Measurements from ENCODE around the gene IL25. TPM values are rescaled to one million over a fixed set of nuclear protein-coding genes. Genes with fewer than 3 reads are reported as not detected.

The IL25 gene
- total RNA-seq, 3 donors from 2014 or later (not counting 1 experiment from before 2014, with no cell fraction given): not detected

- Mint-ChIP-seq H3K27me3 (ENCODE audit: low read depth in 2 of 2) (peaks cover 32 to 36% of the 10 kb centered on the region in 2 donors), H3K4me1 (peaks cover 0 to 7% of the 10 kb centered on the region in 2 donors), H3K9me3 (no peaks in the 10 kb centered on the region), H3K36me3 (no peaks in the 10 kb centered on the region), H3K27ac (no peak overlapping the region), H3K4me3 (no peak overlapping the region)
- DNase-seq (no peak), ATAC-seq (no peak)
- TF ChIP-seq, protein P1, sequence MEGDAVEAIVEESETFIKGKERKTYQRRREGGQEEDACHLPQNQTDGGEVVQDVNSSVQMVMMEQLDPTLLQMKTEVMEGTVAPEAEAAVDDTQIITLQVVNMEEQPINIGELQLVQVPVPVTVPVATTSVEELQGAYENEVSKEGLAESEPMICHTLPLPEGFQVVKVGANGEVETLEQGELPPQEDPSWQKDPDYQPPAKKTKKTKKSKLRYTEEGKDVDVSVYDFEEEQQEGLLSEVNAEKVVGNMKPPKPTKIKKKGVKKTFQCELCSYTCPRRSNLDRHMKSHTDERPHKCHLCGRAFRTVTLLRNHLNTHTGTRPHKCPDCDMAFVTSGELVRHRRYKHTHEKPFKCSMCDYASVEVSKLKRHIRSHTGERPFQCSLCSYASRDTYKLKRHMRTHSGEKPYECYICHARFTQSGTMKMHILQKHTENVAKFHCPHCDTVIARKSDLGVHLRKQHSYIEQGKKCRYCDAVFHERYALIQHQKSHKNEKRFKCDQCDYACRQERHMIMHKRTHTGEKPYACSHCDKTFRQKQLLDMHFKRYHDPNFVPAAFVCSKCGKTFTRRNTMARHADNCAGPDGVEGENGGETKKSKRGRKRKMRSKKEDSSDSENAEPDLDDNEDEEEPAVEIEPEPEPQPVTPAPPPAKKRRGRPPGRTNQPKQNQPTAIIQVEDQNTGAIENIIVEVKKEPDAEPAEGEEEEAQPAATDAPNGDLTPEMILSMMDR (IDR thresholded peaks at IDR 0.05): no peak
- no peaks in the 10 kb centered on the region for H3K36me3 ChIP-seq (ENCODE audit: control insufficient read depth, insufficient read depth, low read length)
- 92% methylated on average over 27 of the region's 27 CpGs for WGBS (ENCODE audit: insufficient coverage)
- no peaks in the 10 kb centered on the region for H3K9me3 ChIP-seq (ENCODE audit: control insufficient read depth, insufficient read depth, low read length)
- peaks cover 11% of the 10 kb centered on the region for H3K27me3 ChIP-seq (ENCODE audit: control insufficient read depth, insufficient read depth, low read length)
- H3K4me3 ChIP-seq (ENCODE audit: low read length): no peak overlapping the region
- H3K27ac ChIP-seq (ENCODE audit: low read length): no peak overlapping the region
- H3K4me1 ChIP-seq (ENCODE audit: control insufficient read depth, insufficient read depth, low read length): peaks cover 1% of the 10 kb centered on the region
- intact Hi-C loops (cut with micrococcal nuclease): no loop called here
Observed at GRCh38 chr14:23346693-23347405, 25.8 kb upstream of the IL25 start.

GRCh38 chr14:23347406-23348296, 25.0 kb upstream of the IL25 start:
- Mint-ChIP-seq H3K4me3 (no peak overlapping the region), H3K27ac (no peak overlapping the region), H3K27me3 (ENCODE audit: low read depth in 2 of 2) (peaks cover 32% of the 10 kb centered on the region in 2 donors), H3K36me3 (no peaks in the 10 kb centered on the region), H3K4me1 (peaks cover 0 to 7% of the 10 kb centered on the region in 2 donors), H3K9me3 (no peaks in the 10 kb centered on the region)
- intact Hi-C loops (cut with micrococcal nuclease): no loop called here
- ATAC-seq: no peak
- Histone ChIP-seq H3K27ac (ENCODE audit: low read length) (no peak overlapping the region), H3K36me3 (ENCODE audit: control insufficient read depth, insufficient read depth, low read length) (no peaks in the 10 kb centered on the region), H3K9me3 (ENCODE audit: control insufficient read depth, insufficient read depth, low read length) (no peaks in the 10 kb centered on the region), H3K4me1 (ENCODE audit: control insufficient read depth, insufficient read depth, low read length) (peaks cover 9% of the 10 kb centered on the region), H3K4me3 (ENCODE audit: low read length) (no peak overlapping the region), H3K27me3 (ENCODE audit: control insufficient read depth, insufficient read depth, low read length) (peaks cover 13% of the 10 kb centered on the region)
- TF ChIP-seq, protein P1 (IDR thresholded peaks at IDR 0.05): no peak
- 95% methylated on average over 19 of the region's 19 CpGs for WGBS (ENCODE audit: insufficient coverage)
- DNase-seq: no peak

DNA sequence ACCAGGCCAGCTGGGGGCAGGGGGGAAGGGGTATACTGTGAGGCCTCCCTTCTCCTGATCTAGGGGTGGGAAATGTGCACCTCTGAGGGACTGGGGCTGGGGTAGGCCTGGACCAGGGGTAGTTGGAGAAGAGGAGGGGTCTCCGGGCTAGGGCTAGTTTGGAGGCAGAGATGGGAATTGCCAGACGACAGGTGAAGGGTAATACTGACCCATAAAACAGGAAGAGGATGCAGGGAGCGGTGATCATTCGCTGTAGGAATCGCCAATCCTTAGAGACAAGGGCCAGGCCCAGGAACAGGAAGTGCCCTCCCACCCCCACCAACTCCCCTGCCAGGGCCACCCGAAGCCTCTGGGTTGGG, 24.3 kb upstream of the IL25 start:
- no peak overlapping the region for H3K4me3 Mint-ChIP-seq
- H3K36me3 ChIP-seq (ENCODE audit: control insufficient read depth, insufficient read depth, low read length): no peaks in the 10 kb centered on the region
- TF ChIP-seq, protein P1 (IDR thresholded peaks at IDR 0.05): no peak
- WGBS (ENCODE audit: insufficient coverage): 97% methylated on average over 6 of the region's 6 CpGs
- peaks cover 6 to 12% of the 10 kb centered on the region in 2 donors for H3K4me1 Mint-ChIP-seq
- peaks cover 16% of the 10 kb centered on the region for H3K27me3 ChIP-seq (ENCODE audit: control insufficient read depth, insufficient read depth, low read length)
- no peaks in the 10 kb centered on the region for H3K9me3 ChIP-seq (ENCODE audit: control insufficient read depth, insufficient read depth, low read length)
- H3K27ac ChIP-seq (ENCODE audit: low read length): no peak overlapping the region
- DNase-seq (no peak), ATAC-seq (no peak)
- H3K36me3 Mint-ChIP-seq: no peaks in the 10 kb centered on the region
- peaks cover 33 to 34% of the 10 kb centered on the region in 2 donors for H3K27me3 Mint-ChIP-seq (ENCODE audit: low read depth in 2 of 2)
- intact Hi-C loops (cut with micrococcal nuclease): no loop called here
- no peak overlapping the region for H3K27ac Mint-ChIP-seq
- H3K4me3 ChIP-seq (ENCODE audit: low read length): no peak overlapping the region
- no peaks in the 10 kb centered on the region for H3K9me3 Mint-ChIP-seq
- H3K4me1 ChIP-seq (ENCODE audit: control insufficient read depth, insufficient read depth, low read length): peaks cover 12% of the 10 kb centered on the region

Measured in natural killer cell (primary cell).